T-cell (primary cell): ENCODE measurements around the gene PTPRT. TPM values are rescaled to one million over a fixed set of nuclear protein-coding genes. Genes with fewer than 3 reads are reported as not detected.

ENCODE experiments used
- ATAC-seq, 4 experiments: fragments of 200-7000 bp in 3 of 4; fragments of 150-1000 bp in 1 of 4; cut with Tn5 transposase; replicated peaks in 1 of 4; 1 replicate in 3 of 4; 2 replicates in 1 of 4; pipeline ENCODE4 v1.10.0; 2021; ENCODE audit warnings: moderate library complexity in 3 of 4, mild to moderate bottlenecking in 2 of 4, moderate number of reproducible peaks in 1 of 4
- CTCF ChIA-PET, 2 donors: fragments of 300-600 bp; sonication (Branson Sonifier 250); formaldehyde crosslinking; loops; one replicate each; lab custom pipeline; 2022; ENCODE audit warnings: antibody characterized with exemption in 2 of 2; lab: Charles Lee
- POLR2A ChIA-PET, 2 donors: fragments of 300-600 bp; sonication (Branson Sonifier 250); formaldehyde crosslinking; loops; one replicate each; lab custom pipeline; 2022; ENCODE audit warnings: antibody characterized with exemption in 2 of 2; lab: Charles Lee
- DNase-seq, 35 experiments: peaks; one replicate each; pipeline versions ENCODE4 v3.0.0 to v3.0.0-alpha.2; 2013 to 2023
- H3K27ac ChIP-seq: one replicate; pipeline ENCODE4 v1.5.1; 2013; ENCODE audit warnings: low read length
- H3K27me3 ChIP-seq, 2 experiments: replicated peaks in 1 of 2; 1 replicate in 1 of 2; 2 replicates in 1 of 2; pipeline versions ENCODE4 v1.6.1 to v1.7.0; 2013; ENCODE audit warnings: low read length in 1 of 2, mixed read lengths in 1 of 2; ENCODE audit not compliant: control insufficient read depth in 2 of 2, insufficient read depth in 2 of 2; ENCODE audit errors: extremely low read depth in 1 of 2
- H3K36me3 ChIP-seq, 2 donors: 1 replicate in 1 of 2; 2 replicates in 1 of 2; pipeline versions ENCODE4 v1.6.1 to v1.7.0; 2013; ENCODE audit warnings: low read length in 1 of 2; ENCODE audit not compliant: control insufficient read depth in 2 of 2, insufficient read depth in 1 of 2; ENCODE audit errors: extremely low read depth in 1 of 2
- H3K4me1 ChIP-seq, 2 experiments: 1 replicate in 1 of 2; 2 replicates in 1 of 2; pipeline versions ENCODE4 v1.6.1 to v1.7.0; 2013; ENCODE audit warnings: low read length in 2 of 2, mixed read lengths in 1 of 2; ENCODE audit not compliant: insufficient read depth in 2 of 2, control insufficient read depth in 1 of 2; ENCODE audit errors: extremely low read depth in 1 of 2
- H3K4me3 ChIP-seq, 2 donors: 1 replicate in 1 of 2; 2 replicates in 1 of 2; pipeline versions ENCODE4 v1.5.1 to v1.7.0; 2013; ENCODE audit warnings: mild to moderate bottlenecking in 2 of 2, low read length in 1 of 2, moderate library complexity in 1 of 2; ENCODE audit not compliant: control insufficient read depth in 1 of 2; ENCODE audit errors: extremely low read depth in 1 of 2
- H3K9me3 ChIP-seq: 2 replicates; pipeline ENCODE4 v1.7.0; 2013
- H3K27ac Mint-ChIP-seq, 2 donors: one replicate each; pipeline ENCODE4 v1.8.0; 2020 to 2021; ENCODE audit warnings: mild to moderate bottlenecking in 2 of 2, mixed read lengths in 2 of 2
- H3K27me3 Mint-ChIP-seq, 2 donors: one replicate each; pipeline ENCODE4 v1.8.0; 2021 to 2022; ENCODE audit warnings: mixed read lengths in 2 of 2
- H3K36me3 Mint-ChIP-seq: one replicate; pipeline ENCODE4 v1.8.0; 2021; ENCODE audit warnings: mixed read lengths
- H3K4me1 Mint-ChIP-seq, 3 donors: one replicate each; pipeline ENCODE4 v1.8.0; 2020 to 2022; ENCODE audit warnings: mixed read lengths in 3 of 3, mild to moderate bottlenecking in 1 of 3
- H3K4me3 Mint-ChIP-seq, 3 donors: one replicate each; pipeline ENCODE4 v1.8.0; 2020 to 2022; ENCODE audit warnings: mild to moderate bottlenecking in 3 of 3, mixed read lengths in 3 of 3, moderate library complexity in 3 of 3
- H3K9me3 Mint-ChIP-seq, 3 donors: one replicate each; pipeline ENCODE4 v1.8.0; 2020 to 2022; ENCODE audit warnings: mixed read lengths in 3 of 3
- WGBS: methylation state at CpG from one replicate; pipeline ENCODE4 v1.1.5; 2013; ENCODE audit warnings: missing lambda C conversion rate; ENCODE audit not compliant: insufficient coverage; 5-methylcytosine and 5-hydroxymethylcytosine counted together
- total RNA-seq, 35 experiments: library from RNA in 6 of 35; stranded (reverse) in 6 of 35; fragments of 120-200 nt in 1 of 35; gene quantifications; one replicate each; pipeline versions ENCODE4 v1.2.1 to v1.2.4 and lab custom pipeline; 2013 to 2026

Gene PTPRT
- total RNA-seq, 5 donors from 2014 or later (not counting 1 experiment from before 2014, with no cell fraction given): not detected

DNA sequence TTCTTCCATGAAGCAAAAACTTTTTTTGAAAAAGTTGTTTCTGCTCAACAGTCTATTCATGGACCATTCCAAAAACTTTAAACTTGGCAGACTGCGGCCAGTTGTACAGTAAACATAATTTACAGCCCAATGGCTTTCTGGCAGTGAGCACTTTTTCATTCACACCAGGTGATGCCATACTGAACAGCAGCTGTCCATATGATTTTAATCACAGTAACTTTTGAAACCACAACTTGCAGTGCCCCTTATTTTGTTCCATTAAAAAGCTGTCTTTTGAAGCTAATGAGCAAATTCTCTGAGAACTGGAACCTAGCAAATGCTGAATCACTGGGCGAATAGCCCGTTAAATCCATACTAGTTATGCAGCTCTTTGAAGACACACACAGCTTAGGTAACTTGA lies 576.6 kb downstream of the PTPRT start:
- no peak for DNase-seq
- H3K9me3 ChIP-seq: no peaks in the 10 kb centered on the region
- no peaks in the 10 kb centered on the region for H3K36me3 Mint-ChIP-seq
- H3K36me3 ChIP-seq: no peaks in the 10 kb centered on the region
- no peak for ATAC-seq
- ChIA-PET CTCF (no interaction called here), POLR2A (no interaction called here)
- H3K27me3 ChIP-seq: no peaks in the 10 kb centered on the region
- H3K27me3 Mint-ChIP-seq: no peaks in the 10 kb centered on the region
- H3K27ac ChIP-seq: no peak overlapping the region
- no peak overlapping the region for H3K27ac Mint-ChIP-seq
- H3K4me3 Mint-ChIP-seq: no peak overlapping the region
- H3K4me3 ChIP-seq: no peak overlapping the region
- no peaks in the 10 kb centered on the region for H3K4me1 ChIP-seq
- H3K9me3 Mint-ChIP-seq: peaks cover 13 to 18% (median 17%) of the 10 kb centered on the region in 3 donors
- no peaks in the 10 kb centered on the region for H3K4me1 Mint-ChIP-seq
- WGBS: 93% methylated on average over 1 of the region's 3 CpGs

DNA sequence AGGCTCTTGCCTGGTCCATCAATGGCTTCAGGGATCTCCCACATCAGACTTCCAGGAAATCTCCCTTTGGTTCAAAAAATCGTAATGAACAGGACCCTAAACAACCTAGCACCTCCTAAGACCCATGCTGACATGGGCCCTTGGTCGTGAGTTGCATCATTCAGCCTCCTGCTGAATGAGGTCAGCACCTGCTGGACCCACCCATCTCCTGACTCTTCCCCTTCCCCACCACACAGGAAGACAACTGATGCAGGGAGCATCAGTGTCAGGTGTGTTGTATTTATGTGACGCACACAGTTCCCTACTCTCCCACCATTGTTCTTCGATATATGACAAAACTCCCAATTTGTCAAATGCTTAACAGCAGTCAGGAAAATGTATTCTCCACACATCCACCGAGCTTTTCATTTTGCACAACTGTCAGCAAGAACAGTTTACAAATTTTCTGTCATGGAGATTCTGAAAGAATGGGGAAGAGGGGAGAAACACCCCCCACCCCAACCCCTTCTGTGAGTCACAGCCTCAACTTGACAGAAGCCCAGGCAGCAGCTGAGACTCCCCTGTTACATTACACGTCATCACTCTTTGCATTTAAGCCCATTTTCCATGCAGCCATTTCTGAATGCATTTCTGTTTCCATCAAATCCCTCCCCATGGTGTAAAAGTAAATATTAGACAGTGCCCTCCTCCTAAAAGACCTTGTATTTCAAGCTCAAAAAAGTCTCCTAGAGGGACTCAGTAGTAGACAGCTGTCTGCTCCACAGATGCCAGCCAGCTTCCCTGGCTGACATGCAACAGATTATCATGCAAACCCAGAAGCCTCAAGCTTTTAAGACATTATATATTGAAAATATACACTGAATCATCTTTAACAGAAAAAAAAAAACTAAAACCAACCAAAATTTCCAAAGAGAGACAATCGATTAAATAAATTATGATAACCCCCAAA lies 577.5 kb downstream of the PTPRT start:
- H3K27me3 ChIP-seq: no peaks in the 10 kb centered on the region
- no peak overlapping the region for H3K4me3 ChIP-seq
- ATAC-seq (no peak), DNase-seq (no peak)
- WGBS: 27% methylated on average over 2 of the region's 7 CpGs
- no peak overlapping the region for H3K27ac Mint-ChIP-seq
- no peak overlapping the region for H3K27ac ChIP-seq
- ChIA-PET POLR2A (no interaction called here), CTCF (no interaction called here)
- no peaks in the 10 kb centered on the region for H3K4me1 ChIP-seq
- no peaks in the 10 kb centered on the region for H3K36me3 Mint-ChIP-seq
- H3K36me3 ChIP-seq: no peaks in the 10 kb centered on the region
- no peak overlapping the region for H3K4me3 Mint-ChIP-seq
- peaks cover 13 to 21% (median 17%) of the 10 kb centered on the region in 3 donors for H3K9me3 Mint-ChIP-seq
- no peaks in the 10 kb centered on the region for H3K4me1 Mint-ChIP-seq
- H3K9me3 ChIP-seq: no peaks in the 10 kb centered on the region
- no peaks in the 10 kb centered on the region for H3K27me3 Mint-ChIP-seq

DNA sequence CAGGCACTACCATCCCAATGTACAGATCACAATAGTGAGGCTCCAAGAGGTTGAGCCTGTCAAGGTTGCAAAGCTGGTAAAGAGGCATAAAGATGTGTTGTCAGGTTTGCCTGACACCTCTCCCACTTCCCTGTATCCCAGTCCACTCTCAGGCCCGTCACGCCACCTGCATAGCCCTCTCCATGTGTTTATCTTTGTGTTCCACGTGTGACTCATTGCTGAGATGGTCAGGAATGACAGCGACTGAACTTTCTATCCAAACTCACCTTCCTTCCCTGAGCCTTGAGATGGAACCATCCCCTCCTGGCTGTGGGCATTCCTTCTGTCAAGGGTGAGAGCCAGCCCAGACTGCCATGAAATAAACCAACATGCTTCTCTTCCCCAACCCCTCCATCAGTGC lies 578.3 kb downstream of the PTPRT start:
- no peak overlapping the region for H3K4me3 ChIP-seq
- DNase-seq (no peak), ATAC-seq (no peak)
- Mint-ChIP-seq H3K36me3 (no peaks in the 10 kb centered on the region), H3K27ac (no peak overlapping the region), H3K4me3 (no peak overlapping the region), H3K4me1 (no peaks in the 10 kb centered on the region), H3K27me3 (no peaks in the 10 kb centered on the region), H3K9me3 (peaks cover 13 to 27% (median 17%) of the 10 kb centered on the region in 3 donors)
- no peaks in the 10 kb centered on the region for H3K4me1 ChIP-seq
- CTCF ChIA-PET: no interaction called here
- no peaks in the 10 kb centered on the region for H3K36me3 ChIP-seq
- 82% methylated on average over 4 of the region's 4 CpGs for WGBS
- POLR2A ChIA-PET: no interaction called here
- no peaks in the 10 kb centered on the region for H3K27me3 ChIP-seq
- H3K9me3 ChIP-seq: no peaks in the 10 kb centered on the region
- no peak overlapping the region for H3K27ac ChIP-seq

DNA sequence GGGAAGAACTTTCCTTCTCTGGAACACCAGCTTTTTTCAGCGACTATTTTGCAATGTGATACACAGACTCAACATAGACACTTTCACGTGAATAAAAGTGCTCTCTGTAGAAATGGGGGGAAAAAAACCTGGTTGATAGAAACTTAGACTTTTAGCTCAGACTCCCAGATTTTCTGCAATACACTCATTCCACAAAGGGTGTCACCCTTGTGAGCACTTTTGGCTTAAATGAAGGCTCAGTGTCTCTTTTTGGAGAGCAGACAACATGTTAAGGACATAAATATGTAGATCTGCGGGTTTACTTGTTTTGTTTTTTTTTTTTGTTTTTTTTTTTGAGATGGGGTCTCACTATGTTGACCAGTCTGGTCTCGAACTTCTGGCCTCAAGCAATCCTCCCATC lies 579.6 kb downstream of the PTPRT start:
- H3K36me3 ChIP-seq: no peaks in the 10 kb centered on the region
- no CpG with 5 or more reads among the region's 4 CpGs for WGBS
- no peaks in the 10 kb centered on the region for H3K4me1 ChIP-seq
- POLR2A ChIA-PET: no interaction called here
- Mint-ChIP-seq H3K27me3 (no peaks in the 10 kb centered on the region), H3K27ac (no peak overlapping the region), H3K4me1 (no peaks in the 10 kb centered on the region), H3K36me3 (no peaks in the 10 kb centered on the region), H3K9me3 (peaks cover 13 to 27% (median 17%) of the 10 kb centered on the region in 3 donors), H3K4me3 (no peak overlapping the region)
- no peak for ATAC-seq
- CTCF ChIA-PET: no interaction called here
- H3K9me3 ChIP-seq: no peaks in the 10 kb centered on the region
- DNase-seq: no peak
- H3K27ac ChIP-seq: no peak overlapping the region
- H3K4me3 ChIP-seq: no peak overlapping the region
- no peaks in the 10 kb centered on the region for H3K27me3 ChIP-seq

DNA sequence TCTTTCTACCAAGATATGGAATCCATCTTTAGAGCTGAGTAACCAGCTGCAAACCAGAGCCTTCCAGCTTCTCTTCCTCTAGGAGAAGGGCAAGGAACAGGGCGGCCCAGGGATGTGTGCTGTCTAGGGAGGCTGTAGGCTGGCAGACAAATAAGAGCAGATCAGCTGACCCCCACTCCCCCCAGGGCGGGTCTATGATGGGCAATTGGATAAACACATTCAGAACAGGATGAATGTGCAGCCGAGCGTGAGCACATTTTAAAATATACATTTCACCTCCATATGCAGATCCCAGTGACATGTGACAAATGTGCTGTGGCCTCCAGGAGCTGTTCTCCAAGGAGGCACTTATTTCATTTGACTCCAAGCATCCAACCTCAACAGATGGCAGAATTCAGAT lies 580.1 kb downstream of the PTPRT start:
- H3K4me1 Mint-ChIP-seq: no peaks in the 10 kb centered on the region
- no CpG with 5 or more reads among the region's 4 CpGs for WGBS
- H3K4me1 ChIP-seq: no peaks in the 10 kb centered on the region
- H3K27ac ChIP-seq: no peak overlapping the region
- no peaks in the 10 kb centered on the region for H3K36me3 Mint-ChIP-seq
- no peaks in the 10 kb centered on the region for H3K36me3 ChIP-seq
- no peaks in the 10 kb centered on the region for H3K27me3 Mint-ChIP-seq
- no peak for DNase-seq
- no peak for ATAC-seq
- ChIA-PET POLR2A (no interaction called here), CTCF (no interaction called here)
- H3K27ac Mint-ChIP-seq: no peak overlapping the region
- H3K27me3 ChIP-seq: no peaks in the 10 kb centered on the region
- H3K9me3 ChIP-seq: no peaks in the 10 kb centered on the region
- no peak overlapping the region for H3K4me3 ChIP-seq
- H3K9me3 Mint-ChIP-seq: peaks cover 12 to 26% (median 16%) of the 10 kb centered on the region in 3 donors
- H3K4me3 Mint-ChIP-seq: no peak overlapping the region

DNA sequence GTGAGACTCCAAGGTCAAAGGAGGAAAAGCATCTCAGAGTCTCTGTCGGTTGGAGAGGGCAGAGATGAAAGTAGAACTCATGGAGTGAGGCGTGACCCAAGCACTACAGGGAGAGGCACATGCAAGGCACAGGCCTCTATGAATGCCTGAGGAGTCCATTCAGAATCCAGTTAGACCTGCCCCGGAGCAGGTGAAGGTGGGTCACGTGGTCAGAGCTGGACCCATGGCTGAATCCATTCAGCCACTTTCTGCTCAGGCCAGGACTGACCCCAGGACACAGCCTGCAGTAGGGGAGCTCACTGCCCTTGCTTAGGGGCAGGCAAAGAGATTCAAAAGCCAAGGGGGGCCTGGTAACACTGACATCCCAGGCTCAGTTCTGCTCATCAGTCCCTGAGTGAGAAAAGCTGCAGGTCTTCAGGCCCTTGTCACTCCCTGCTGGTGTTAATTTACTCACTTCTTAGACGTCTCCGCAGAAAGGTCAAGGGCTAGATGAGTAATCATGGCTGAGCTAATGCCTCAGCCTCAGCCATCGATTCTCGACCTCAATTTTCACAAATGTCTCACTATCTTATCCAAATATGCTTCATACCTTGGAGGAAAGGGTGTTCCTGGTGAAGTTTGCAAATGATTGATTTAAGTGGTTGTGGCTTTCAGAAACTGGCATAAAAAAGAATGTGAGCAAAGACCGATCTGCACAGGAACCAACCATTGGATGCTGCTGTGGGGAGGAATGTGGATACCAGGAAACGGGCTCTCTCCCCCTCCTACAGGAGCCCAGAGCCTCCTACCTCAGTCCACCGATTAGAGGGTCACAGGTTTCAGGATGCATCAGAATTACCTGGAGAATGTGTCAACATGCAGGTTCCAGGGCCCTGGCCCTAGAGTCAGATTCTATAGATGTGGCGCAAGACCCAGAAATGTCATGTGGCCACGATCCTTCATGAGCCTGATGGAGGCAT lies 584.4 kb downstream of the PTPRT start:
- H3K9me3 Mint-ChIP-seq: peaks cover 2 to 26% (median 4%) of the 10 kb centered on the region in 3 donors
- WGBS: 70% methylated on average over 6 of the region's 13 CpGs
- H3K4me1 ChIP-seq: no peaks in the 10 kb centered on the region
- H3K9me3 ChIP-seq: no peaks in the 10 kb centered on the region
- no peak overlapping the region for H3K4me3 Mint-ChIP-seq
- no peaks in the 10 kb centered on the region for H3K27me3 ChIP-seq
- CTCF ChIA-PET: no interaction called here
- H3K36me3 Mint-ChIP-seq: no peaks in the 10 kb centered on the region
- ATAC-seq (no peak), DNase-seq (no peak)
- H3K27ac ChIP-seq: no peak overlapping the region
- H3K27ac Mint-ChIP-seq: no peak overlapping the region
- peaks cover 0 to 5% of the 10 kb centered on the region in 2 donors for H3K27me3 Mint-ChIP-seq
- POLR2A ChIA-PET: no interaction called here
- H3K4me1 Mint-ChIP-seq: no peaks in the 10 kb centered on the region
- H3K4me3 ChIP-seq: no peak overlapping the region
- no peaks in the 10 kb centered on the region for H3K36me3 ChIP-seq
